HepG2 (cell line): Measurements from ENCODE around the gene ACP5. TPM values are rescaled to one million over a fixed set of nuclear protein-coding genes. Genes with fewer than 3 reads are reported as not detected.

Experiments
- AKNA ChIP-seq: sonication (generic); formaldehyde crosslinking; IDR thresholded peaks from 2 replicates; pipeline ENCODE4 v1.4.0; 2020; ENCODE audit warnings: missing genetic modification reagents, borderline replicate concordance
- MXD1 ChIP-seq: sonication (generic); formaldehyde crosslinking; IDR thresholded peaks from 2 replicates; pipeline ENCODE4 v1.4.0; 2020; ENCODE audit warnings: mild to moderate bottlenecking, missing genetic modification reagents
- NFE2 ChIP-seq: sonication (generic); formaldehyde crosslinking; IDR thresholded peaks from 2 replicates; pipeline ENCODE4 v1.4.0; 2020; ENCODE audit warnings: missing genetic modification reagents
- PITX1 ChIP-seq: sonication (generic); formaldehyde crosslinking; IDR thresholded peaks from 2 replicates; pipeline ENCODE4 v1.5.1; 2020; ENCODE audit warnings: mild to moderate bottlenecking, missing genetic modification reagents
- RBM22 ChIP-seq: fragments of 200-400 bp; formaldehyde crosslinking; optimal IDR thresholded peaks from 2 replicates; pipeline ENCODE3; 2017; ENCODE audit warnings: mild to moderate bottlenecking, low read length, moderate library complexity
- SAP130 ChIP-seq: IDR thresholded peaks from 2 replicates; pipeline ENCODE4 v1.6.1; 2016; ENCODE audit warnings: low read depth
- SATB2 ChIP-seq: sonication (generic); formaldehyde crosslinking; IDR thresholded peaks from 2 replicates; pipeline ENCODE4 v1.5.0; 2020; ENCODE audit warnings: missing genetic modification reagents
- SKIL ChIP-seq: sonication (generic); formaldehyde crosslinking; IDR thresholded peaks from 2 replicates; pipeline ENCODE4 v1.8.0; 2022; ENCODE audit warnings: missing genetic modification reagents, mild to moderate bottlenecking, moderate library complexity, borderline replicate concordance
- SMAD1 ChIP-seq: sonication (generic); formaldehyde crosslinking; IDR thresholded peaks from 2 replicates; pipeline ENCODE4 v1.4.0; 2020; ENCODE audit warnings: missing genetic modification reagents, low read depth, mild to moderate bottlenecking, borderline replicate concordance
- STAT6 ChIP-seq: sonication (generic); formaldehyde crosslinking; IDR thresholded peaks from 2 replicates; pipeline ENCODE4 v1.4.0; 2020; ENCODE audit warnings: missing genetic modification reagents, mild to moderate bottlenecking, borderline replicate concordance
- ZNF354B ChIP-seq: sonication (generic); formaldehyde crosslinking; IDR thresholded peaks from 2 replicates; pipeline ENCODE4 v1.8.0; 2022; ENCODE audit warnings: mild to moderate bottlenecking, missing genetic modification reagents
- ZNF562 ChIP-seq: sonication (generic); formaldehyde crosslinking; IDR thresholded peaks from 2 replicates; pipeline ENCODE4 v1.8.0; 2022; ENCODE audit warnings: missing genetic modification reagents, borderline replicate concordance
- polyA plus RNA-seq, 8 experiments: library from polyadenylated mRNA; depleted of rRNA in 3 of 8; stranded (reverse) in 7 of 8; unstranded in 1 of 8; fragments of >200 nt; fragmentation: Illumina TruSeq in 4 of 8; extraction: Trizol in 4 of 8; gene quantifications; 2 replicates each; pipeline versions ENCODE4 v1.2.1 to v1.2.3, GENCODE V29; 2011 to 2016; ENCODE audit warnings: low read depth in 4 of 8, missing spikeins in 1 of 8, mixed read lengths in 1 of 8; ENCODE audit not compliant: insufficient read depth in 1 of 8
- total RNA-seq, 5 experiments: library from RNA; depleted of rRNA; stranded (reverse); fragments of >200 nt; fragmentation: Illumina TruSeq; extraction: Trizol; gene quantifications; 2 replicates each; pipeline ENCODE4 v1.2.3, GENCODE V29; 2016; ENCODE audit warnings: low read depth in 1 of 5

The ACP5 gene
- total and polyA plus RNA-seq, 2 of the 13 experiments (the other 11 are each of a cell fraction or from before 2014, with no cell fraction given), result 1.3 to 6.7 TPM

GRCh38 chr19:11597202-11598102 is 20.0 kb upstream of the ACP5 start, which contains the start of gene ZNF627 (continued):
- TF ChIP-seq AKNA (CRISPR knock-in tag), result no peak
- TF ChIP-seq ZNF354B, result no peak
- TF ChIP-seq STAT6, result peak; percentile 95
- TF ChIP-seq SATB2, result no peak
- TF ChIP-seq SKIL (CRISPR knock-in tag), result no peak
- TF ChIP-seq ZNF562 (CRISPR knock-in tag), result no peak
- TF ChIP-seq RBM22, result no peak
- peak; percentile 88 for TF ChIP-seq SAP130 (CRISPR knock-in tag)
- no peak for TF ChIP-seq NFE2 (CRISPR knock-in tag)
- peak; percentile 36; the same call in 1 of the 2 replicates for TF ChIP-seq SMAD1 (CRISPR knock-in tag)
- no peak; the same call in 1 of the 2 replicates for TF ChIP-seq PITX1 (CRISPR knock-in tag)
- TF ChIP-seq MXD1, result no peak
